GM20431 (cell line): Measurements from ENCODE around the gene WDFY3.

Source experiments
- in situ Hi-C: fragments of 300-500 bp; cut with MseI, MboI; formaldehyde crosslinking; loops from one replicate; pipeline ENCODE4 v1.15.0; 2020; ENCODE audit warnings: low sequenced_read_pairs; ENCODE audit not compliant: unreplicated experiment

Gene WDFY3

GRCh38 chr4:84913176-84913575 lies 53.3 kb downstream of the WDFY3 start:
- in situ Hi-C loops, result no loop called here

DNA sequence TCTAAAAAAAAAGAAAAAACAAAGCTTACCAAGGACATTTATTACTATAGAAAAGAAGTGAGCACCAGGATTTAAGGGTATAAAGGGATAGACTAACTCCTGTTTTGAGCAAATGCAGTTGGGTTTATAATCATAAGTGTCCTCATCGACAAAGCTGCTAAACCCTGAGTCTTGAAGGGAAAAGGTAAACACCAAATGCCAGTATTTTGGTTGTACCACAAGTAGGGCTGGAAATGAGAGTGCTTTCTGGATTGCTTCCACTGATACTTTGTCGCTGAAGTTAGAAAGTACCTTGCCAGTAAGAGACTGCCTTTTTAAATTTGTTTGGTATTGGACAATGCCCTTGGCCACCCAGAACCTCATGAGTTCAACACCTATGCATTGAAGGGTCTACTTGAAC lies 53.7 kb downstream of the WDFY3 start:
- in situ Hi-C loops, result no loop called here

DNA sequence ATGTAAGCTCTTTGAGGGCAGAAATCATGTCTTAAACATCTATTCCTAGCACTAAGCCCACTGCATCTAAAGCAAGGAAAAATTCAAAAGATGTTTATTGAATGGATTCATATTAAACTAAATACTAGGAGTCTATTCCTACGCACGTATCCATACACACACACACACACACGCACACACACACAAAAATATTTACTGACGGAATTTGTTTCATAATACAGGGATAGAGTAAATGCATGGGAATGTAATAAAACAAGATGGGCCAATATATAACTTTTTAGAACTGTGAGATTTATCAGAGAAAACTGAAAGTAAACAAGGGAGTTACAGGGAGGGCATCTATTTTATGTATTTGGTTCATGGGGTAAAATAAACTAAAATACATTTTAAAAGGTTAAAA lies 57.6 kb downstream of the WDFY3 start:
- in situ Hi-C loops, result no loop called here

DNA sequence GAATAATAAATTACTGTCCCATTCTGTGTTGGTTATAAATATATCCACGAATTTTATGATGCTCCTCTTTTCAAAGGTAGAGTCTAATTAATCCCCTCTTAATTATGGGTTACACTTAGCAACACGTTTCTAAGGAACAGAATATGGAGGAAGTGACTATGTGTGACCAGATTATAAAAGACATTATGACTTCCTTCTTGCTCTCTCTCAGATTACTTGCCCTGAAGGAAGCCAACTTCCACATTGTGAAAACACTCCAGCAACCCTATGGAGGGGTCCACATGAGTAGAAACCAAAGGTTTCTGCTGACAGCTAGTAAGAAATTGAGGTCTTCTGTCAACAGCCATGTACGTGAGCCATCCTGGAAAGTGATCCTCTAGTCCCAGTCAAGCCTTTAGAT lies 59.3 kb downstream of the WDFY3 start:
- in situ Hi-C loops, result no loop called here

- in situ Hi-C loops, result no loop called here
Measured at GRCh38 chr4:84905646-84906045, 60.8 kb downstream of the WDFY3 start.

DNA sequence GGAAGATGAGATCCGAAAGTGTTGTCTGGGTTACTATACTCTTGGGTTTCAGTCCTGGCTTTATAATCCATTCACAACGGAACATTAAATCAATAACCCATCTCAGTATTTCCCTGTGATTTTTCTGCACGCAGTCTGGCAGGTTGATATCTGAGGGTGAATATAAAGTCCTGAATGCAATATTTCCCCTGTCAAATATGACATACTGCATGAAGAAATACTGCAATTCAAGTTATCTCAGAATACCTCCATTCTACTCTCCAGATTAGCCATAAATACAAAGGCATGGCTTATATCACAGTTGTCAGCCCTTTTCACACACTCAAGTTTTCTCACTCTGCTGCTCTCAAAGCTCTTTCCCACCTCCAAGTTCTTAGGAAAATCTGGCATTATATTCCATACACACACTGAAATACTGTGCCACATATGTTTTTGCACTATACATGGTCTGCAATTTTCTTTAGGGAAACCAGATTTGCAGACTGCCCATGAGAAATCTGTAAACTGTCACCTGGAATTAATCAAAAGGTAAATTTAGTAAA lies 64.7 kb downstream of the WDFY3 start:
- in situ Hi-C loops, result no loop called here

GRCh38 chr4:84901173-84901572 lies 65.3 kb downstream of the WDFY3 start:
- in situ Hi-C loops, result no loop called here

GRCh38 chr4:84899616-84900015 lies 66.9 kb downstream of the WDFY3 start:
- in situ Hi-C loops, result no loop called here

DNA sequence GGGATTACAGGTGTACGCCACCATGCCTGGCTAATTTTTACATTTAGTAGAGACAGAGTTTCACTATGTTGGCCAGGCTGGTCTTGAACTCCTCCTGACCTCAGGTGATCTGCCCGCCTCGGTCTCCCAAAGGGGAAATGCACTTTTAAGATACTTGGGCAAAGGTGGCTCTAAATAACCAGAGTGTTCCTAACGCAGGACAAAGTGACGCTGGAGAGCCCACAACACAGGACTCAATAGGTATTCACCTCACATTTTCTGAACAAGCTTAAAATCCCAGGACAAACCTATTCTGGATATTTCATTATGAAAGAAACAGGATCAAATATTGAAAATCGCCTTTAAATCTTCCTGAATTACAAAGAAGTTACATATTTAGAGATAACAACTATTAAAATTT lies 69.0 kb downstream of the WDFY3 start:
- in situ Hi-C loops, result no loop called here

DNA sequence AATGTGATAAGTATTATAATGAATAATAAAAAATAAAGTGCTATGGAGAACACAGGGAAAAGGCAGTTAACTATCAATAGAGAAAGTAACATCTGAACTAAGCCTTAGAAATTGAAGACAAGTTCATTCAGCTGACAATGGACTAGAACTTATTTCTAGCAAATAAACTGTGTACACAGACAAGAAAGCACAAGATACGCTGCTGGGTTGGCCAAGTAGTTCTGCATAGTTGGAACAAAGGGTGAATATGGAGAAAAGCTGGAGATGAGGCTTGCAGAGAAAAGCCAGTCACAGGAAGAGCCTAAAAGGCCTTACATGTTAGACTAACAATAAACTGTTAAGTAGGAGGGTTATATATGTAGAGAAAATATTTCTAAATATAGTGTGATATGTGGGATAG lies 71.2 kb downstream of the WDFY3 start:
- in situ Hi-C loops, result no loop called here

DNA sequence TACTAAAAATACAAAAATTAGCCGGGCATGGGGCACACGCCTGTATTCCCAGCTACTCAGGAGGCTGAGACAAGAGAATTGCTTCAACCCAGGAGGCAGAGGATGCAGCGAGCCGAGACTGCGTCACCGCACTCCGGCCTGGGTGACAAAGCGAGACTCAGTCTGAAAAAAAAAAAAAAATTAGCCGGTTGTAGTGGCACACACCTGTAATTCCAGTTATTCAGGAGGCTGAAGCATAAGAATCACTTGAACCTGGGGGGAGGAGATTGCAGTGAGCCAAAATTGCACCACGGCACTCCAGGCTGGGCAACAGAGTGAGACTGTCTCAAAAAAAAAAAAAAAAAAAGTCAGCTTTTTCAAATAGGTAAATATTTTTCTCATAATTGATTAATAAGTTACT lies 71.9 kb downstream of the WDFY3 start:
- in situ Hi-C loops, result no loop called here

DNA sequence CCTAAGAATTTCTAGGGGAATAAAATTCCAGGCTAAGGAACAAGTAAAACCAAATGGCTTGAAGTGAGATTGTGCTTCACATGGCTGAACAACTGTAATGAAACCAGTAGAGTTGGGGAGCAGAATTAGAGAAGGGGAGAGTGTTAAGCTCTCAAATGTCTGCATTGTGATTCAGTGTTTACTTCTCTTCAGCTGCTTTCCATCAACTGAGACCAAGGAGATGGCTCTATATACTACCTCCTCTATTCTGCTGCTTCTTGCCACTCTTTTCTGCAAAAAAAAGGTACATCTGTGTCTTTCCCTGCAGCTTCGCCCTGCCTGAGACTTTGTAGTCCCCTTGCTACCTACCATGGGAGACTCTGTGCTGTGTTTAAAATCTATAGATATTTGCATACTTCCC lies 73.5 kb downstream of the WDFY3 start:
- in situ Hi-C loops, result no loop called here

DNA sequence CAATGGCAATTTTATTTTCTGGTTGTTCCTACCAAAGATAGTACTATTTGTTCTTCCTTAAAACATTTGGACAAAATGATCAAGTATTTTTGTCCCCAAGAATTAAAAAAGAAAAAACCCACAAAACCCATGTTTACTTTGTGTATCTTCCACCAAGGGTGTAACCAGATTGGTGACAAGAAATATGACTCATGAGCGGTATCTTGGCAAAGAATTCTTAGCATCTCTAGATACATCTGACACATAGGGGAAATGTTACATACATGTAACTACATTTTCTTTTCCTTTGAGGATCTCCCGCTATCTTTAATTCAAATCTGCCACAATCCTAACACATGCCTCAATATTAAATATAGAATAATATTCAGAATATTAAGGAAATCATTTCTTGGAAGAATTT lies 78.7 kb downstream of the WDFY3 start:
- in situ Hi-C loops, result no loop called here

DNA sequence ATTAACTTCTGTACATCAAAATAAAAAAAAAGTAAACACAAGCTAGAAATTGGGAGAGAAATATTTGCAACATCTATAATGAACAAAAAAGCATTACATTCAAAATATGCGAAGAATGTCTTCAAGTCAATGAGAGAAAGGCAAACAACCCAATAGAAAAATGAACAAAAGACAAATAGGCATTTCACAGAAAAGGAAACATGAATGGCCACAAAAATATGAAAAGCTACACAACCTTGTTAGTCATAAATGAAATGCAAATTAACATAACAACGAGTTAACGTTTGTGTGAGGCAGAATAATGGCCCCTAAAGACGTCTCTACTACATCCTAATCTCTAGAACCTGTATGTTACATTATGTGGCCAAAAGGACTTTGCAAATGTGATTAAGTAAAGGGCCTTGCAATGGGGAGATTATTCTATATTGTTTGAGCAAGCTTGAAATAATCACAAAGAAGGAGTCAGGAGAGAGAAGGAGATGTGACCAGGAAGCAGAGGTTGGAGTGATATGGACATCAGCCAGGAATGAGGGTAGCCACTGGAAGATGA lies 86.8 kb downstream of the WDFY3 start:
- in situ Hi-C loops, result no loop called here

GRCh38 chr4:84878546-84878945 lies 87.9 kb downstream of the WDFY3 start:
- in situ Hi-C loops, result no loop called here

- in situ Hi-C loops, result no loop called here
Measured at GRCh38 chr4:84878090-84878489, 88.4 kb downstream of the WDFY3 start.

- in situ Hi-C loops, result no loop called here
Measured at GRCh38 chr4:84877051-84877833, 89.2 kb downstream of the WDFY3 start.

DNA sequence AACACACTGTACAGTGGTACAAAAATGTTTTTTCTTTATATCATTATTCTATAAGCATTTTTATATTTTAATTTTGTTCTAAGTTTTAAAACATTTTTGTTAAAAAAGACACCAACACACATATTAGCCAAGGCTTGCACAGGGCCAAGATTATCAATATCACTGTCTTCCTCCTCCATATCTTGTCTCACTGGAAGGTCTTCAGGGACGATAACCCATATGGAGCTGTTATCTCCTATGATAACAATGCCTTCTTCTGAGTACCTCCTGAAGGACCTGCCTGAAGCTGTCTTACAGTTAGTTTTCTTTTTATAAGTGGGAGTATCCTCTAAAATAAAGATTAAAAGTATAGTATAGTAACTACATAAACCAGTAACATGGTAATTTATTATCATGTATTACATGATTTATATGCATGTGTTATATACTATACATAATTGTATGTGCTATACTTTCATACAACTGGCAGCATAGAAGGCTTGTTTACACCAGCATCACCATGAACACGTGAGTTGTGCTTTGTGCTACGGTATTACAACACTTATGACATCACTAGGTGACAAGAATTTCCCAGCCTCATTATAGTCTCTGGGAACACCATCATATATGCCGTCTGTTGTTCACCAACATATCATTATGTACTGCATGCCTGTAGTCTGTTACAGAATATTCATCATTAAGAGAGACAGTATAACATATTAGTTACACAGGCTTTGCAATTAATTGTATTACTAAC lies 90.7 kb downstream of the WDFY3 start:
- in situ Hi-C loops, result no loop called here

DNA sequence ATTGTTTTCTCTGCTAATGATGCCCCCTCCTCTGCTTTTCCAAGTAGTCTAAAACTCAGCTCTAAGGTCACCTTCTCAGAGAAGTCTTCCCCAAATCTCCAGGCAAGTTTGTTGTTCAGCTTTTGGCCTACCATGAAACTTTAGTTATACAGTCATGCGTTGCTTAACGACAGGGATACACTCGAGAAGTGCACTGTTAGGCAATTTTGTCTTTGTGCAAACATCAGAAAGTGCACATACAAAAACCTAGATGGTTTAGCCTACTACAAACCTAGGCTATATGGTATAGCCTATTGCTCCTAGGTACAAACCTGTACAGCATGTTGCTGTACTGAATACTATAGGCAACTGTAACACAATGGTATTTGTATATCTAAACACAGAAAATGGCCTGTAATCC lies 91.9 kb downstream of the WDFY3 start:
- in situ Hi-C loops, result no loop called here

GRCh38 chr4:84870398-84871163 lies 95.9 kb downstream of the WDFY3 start:
- in situ Hi-C loops, result no loop called here
